ENCODE data around the gene ZNF575.
"Not testable (repeated sequence)": the region's sequence is repeated elsewhere in the genome, so short reads cannot be mapped to it uniquely, and the experiment has no call there.

The ZNF575 gene

GRCh38 chr19:43545276-43545675, 12.3 kb downstream of the ZNF575 start:
- no peak for DNase-seq

- DNase-seq, result no peak
Measured at GRCh38 chr19:43545981-43546380, 13.0 kb downstream of the ZNF575 start.

GRCh38 chr19:43546581-43546980, 13.6 kb downstream of the ZNF575 start:
- DNase-seq, result no peak

- DNase-seq, result not testable (repeated sequence)
Measured at GRCh38 chr19:43547926-43548325, 14.9 kb downstream of the ZNF575 start.

GRCh38 chr19:43548706-43549105, 15.7 kb downstream of the ZNF575 start:
- no peak for DNase-seq

- DNase-seq, result no peak
Measured at GRCh38 chr19:43551399-43552197, 18.6 kb downstream of the ZNF575 start.

- no peak for DNase-seq
Measured at GRCh38 chr19:43552198-43552450, 19.1 kb downstream of the ZNF575 start.

GRCh38 chr19:43552616-43553015, 19.6 kb downstream of the ZNF575 start:
- DNase-seq, result no peak

- DNase-seq, result no peak
Measured at GRCh38 chr19:43553656-43554055, 20.7 kb downstream of the ZNF575 start.

GRCh38 chr19:43554317-43554895, 21.4 kb downstream of the ZNF575 start:
- no peak for DNase-seq

GRCh38 chr19:43555185-43555770, 22.3 kb downstream of the ZNF575 start:
- DNase-seq, result peak; percentile 56

GRCh38 chr19:43560687-43561086, 27.7 kb downstream of the ZNF575 start:
- DNase-seq, result no peak

- DNase-seq, result no peak
Measured at GRCh38 chr19:43561139-43561970, 28.4 kb downstream of the ZNF575 start.

GRCh38 chr19:43562226-43562697, 29.3 kb downstream of the ZNF575 start:
- DNase-seq, result no peak

GRCh38 chr19:43562698-43563241, 29.8 kb downstream of the ZNF575 start:
- peak; percentile 63 for DNase-seq

- DNase-seq, result no peak
Measured at GRCh38 chr19:43563816-43564457, 30.9 kb downstream of the ZNF575 start.

- no peak for DNase-seq
Measured at GRCh38 chr19:43564800-43565199, 31.8 kb downstream of the ZNF575 start.

- DNase-seq, result no peak
Measured at GRCh38 chr19:43569657-43570056, 36.7 kb downstream of the ZNF575 start.

- DNase-seq, result no peak
Measured at GRCh38 chr19:43570174-43570791, 37.3 kb downstream of the ZNF575 start.

- no peak for DNase-seq
Measured at GRCh38 chr19:43572171-43572588, 39.2 kb downstream of the ZNF575 start.

GRCh38 chr19:43574424-43575155, 41.6 kb downstream of the ZNF575 start:
- DNase-seq, result no peak

All from fibroblast of skin of abdomen (primary cell).